ENCODE data around the gene EIF3B.
A peak's percentile ranks its signal among the peaks of the same experiment; 100 is the strongest.
"Not testable (repeated sequence)": the region's sequence is repeated elsewhere in the genome, so short reads cannot be mapped to it uniquely, and the experiment has no call there.

The EIF3B gene

DNA sequence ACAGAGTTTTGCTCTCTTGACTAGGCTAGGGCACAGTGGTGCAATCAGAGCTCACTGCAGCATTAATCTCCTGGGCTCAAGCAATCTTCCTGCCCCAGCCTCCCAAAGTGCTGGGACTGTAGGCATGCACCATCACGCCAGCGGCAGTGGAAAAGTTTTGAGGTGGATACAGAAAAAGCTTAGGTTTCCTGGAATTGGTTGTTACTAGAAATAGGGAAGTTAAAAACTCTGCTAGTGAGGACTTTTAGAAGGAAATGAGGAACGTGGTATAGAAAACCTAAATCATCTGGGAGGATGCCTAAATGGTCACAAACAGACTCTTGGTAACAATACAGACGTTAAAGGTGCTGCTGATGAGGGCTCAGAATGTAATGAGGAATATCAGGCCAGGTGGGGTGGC, 29.5 kb upstream of the EIF3B start:
- Mint-ChIP-seq H3K27me3 (no peaks in the 10 kb centered on the region), H3K27ac (no peak overlapping the region), H3K4me3 (no peak overlapping the region), H3K36me3 (no peaks in the 10 kb centered on the region), H3K9me3 (no peaks in the 10 kb centered on the region), H3K4me1 (peaks cover 4% of the 10 kb centered on the region)
- ATAC-seq (ENCODE audit: low read depth), result no peak
- DNase-seq (ENCODE audit: low spot score in 2 of 2), result no peak

- H3K9me3 Mint-ChIP-seq, result no peaks in the 10 kb centered on the region
- H3K36me3 Mint-ChIP-seq, result no peaks in the 10 kb centered on the region
- no peak overlapping the region for H3K27ac Mint-ChIP-seq
These were observed 27.7 kb upstream of the EIF3B start for GRCh38 chr7:2326951-2327350.

GRCh38 chr7:2330493-2330892, 24.1 kb upstream of the EIF3B start:
- H3K4me3 Mint-ChIP-seq, result no peak overlapping the region
- DNase-seq (ENCODE audit: low spot score in 2 of 2), result no peak
- no peak overlapping the region for H3K27ac Mint-ChIP-seq
- H3K4me1 Mint-ChIP-seq, result no peaks in the 10 kb centered on the region
- no peaks in the 10 kb centered on the region for H3K36me3 Mint-ChIP-seq
- no peaks in the 10 kb centered on the region for H3K27me3 Mint-ChIP-seq
- ATAC-seq (ENCODE audit: low read depth), result no peak
- no peaks in the 10 kb centered on the region for H3K9me3 Mint-ChIP-seq

More at GRCh38 chr7:2326951-2327350, 27.7 kb upstream of the EIF3B start:
- Mint-ChIP-seq H3K4me3 (no peak overlapping the region), H3K4me1 (peaks cover 4% of the 10 kb centered on the region), H3K27me3 (no peaks in the 10 kb centered on the region)
- ATAC-seq (ENCODE audit: low read depth) (no peak), DNase-seq (ENCODE audit: low spot score in 2 of 2) (no peak)

GRCh38 chr7:2331707-2332106, 22.9 kb upstream of the EIF3B start:
- Mint-ChIP-seq H3K9me3 (no peaks in the 10 kb centered on the region), H3K4me3 (no peak overlapping the region), H3K4me1 (no peaks in the 10 kb centered on the region), H3K27ac (no peak overlapping the region), H3K36me3 (no peaks in the 10 kb centered on the region), H3K27me3 (no peaks in the 10 kb centered on the region)
- DNase-seq (ENCODE audit: low spot score in 2 of 2) (no peak), ATAC-seq (ENCODE audit: low read depth) (no peak)

- not testable (repeated sequence) for ATAC-seq (ENCODE audit: low read depth); DNase-seq (ENCODE audit: low spot score in 2 of 2); H3K4me1 Mint-ChIP-seq; H3K27me3 Mint-ChIP-seq; H3K9me3 Mint-ChIP-seq; H3K36me3 Mint-ChIP-seq; H3K4me3 Mint-ChIP-seq
- H3K27ac Mint-ChIP-seq, result peak overlapping the region; percentile 38
These were observed 21.9 kb upstream of the EIF3B start for GRCh38 chr7:2332606-2333231.

DNA sequence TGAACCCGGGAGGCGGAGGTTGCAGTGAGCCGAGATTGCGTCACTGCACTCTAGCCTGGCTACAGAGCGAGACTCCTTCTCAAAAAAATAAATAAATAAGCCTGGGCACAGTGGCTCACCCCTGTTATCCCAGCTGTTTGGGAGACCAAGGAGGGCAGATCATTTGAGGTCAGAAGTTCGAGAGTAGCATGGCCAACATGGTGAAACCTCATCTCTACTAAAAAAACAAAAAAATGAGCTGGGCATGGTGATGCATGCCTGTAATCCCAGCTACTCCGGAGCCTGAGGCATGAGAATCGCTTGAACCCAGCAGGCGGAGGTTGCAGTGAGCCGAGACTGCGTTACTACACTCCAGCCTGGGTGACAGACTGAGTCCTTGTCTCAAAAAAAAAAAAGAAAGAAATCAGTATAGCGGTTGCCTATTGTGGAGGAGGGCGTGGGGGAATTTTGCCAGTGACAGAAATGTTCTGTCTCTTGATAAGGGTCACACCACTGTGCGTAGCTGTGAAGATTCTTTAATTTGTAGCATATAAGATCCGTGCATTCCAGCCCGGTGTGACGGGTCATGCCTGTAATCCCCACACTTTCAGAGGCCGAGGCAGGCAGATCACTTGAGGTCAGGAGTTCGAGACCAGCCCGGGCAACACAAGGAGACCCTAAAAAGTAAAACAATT, 17.9 kb upstream of the EIF3B start:
- no peaks in the 10 kb centered on the region for H3K27me3 Mint-ChIP-seq
- H3K4me1 Mint-ChIP-seq, result no peaks in the 10 kb centered on the region
- H3K9me3 Mint-ChIP-seq, result no peaks in the 10 kb centered on the region
- no peaks in the 10 kb centered on the region for H3K36me3 Mint-ChIP-seq
- H3K27ac Mint-ChIP-seq, result peak overlapping the region; percentile 26
- DNase-seq (ENCODE audit: low spot score in 2 of 2) (no peak), ATAC-seq (ENCODE audit: low read depth) (no peak)
- H3K4me3 Mint-ChIP-seq, result no peak overlapping the region

DNA sequence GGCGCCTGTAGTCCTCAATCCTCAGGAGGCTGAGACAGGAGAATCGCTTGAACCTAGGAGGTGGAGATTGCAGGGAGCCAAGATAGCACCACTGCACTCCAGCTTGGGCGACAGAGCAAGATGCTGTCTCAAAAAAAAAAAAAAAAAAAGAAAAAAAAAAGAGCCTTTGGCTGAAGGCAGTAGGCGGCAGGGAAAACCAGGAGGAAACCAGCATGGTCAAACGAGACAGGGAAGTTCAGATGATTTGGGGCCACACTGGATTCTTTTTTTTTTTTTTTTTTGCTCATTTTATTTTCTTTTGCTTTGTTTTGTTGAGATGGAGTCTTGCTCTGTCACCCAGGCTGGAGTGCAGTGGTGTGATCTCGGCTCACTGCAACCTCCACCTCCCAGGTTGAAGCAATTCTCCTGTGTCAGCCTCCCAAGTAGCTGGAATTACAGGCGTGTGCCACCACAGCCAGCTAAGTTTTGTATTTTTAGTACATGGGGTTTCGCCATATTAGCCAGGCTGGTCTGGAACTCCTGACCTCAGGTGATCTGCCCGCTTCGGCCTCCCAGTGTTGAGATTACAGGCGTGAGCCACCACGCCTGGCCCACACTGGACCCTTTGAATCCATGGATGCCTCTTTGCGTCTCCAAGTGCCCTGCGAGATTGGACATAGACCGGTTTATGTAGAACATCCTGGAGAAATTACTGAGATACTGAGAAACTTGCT, 7.1 kb upstream of the EIF3B start:
- not testable (repeated sequence) for H3K9me3 Mint-ChIP-seq; H3K4me1 Mint-ChIP-seq; DNase-seq (ENCODE audit: low spot score in 2 of 2); ATAC-seq (ENCODE audit: low read depth); H3K27me3 Mint-ChIP-seq; H3K36me3 Mint-ChIP-seq; H3K4me3 Mint-ChIP-seq
- peak overlapping the region; percentile 50 for H3K27ac Mint-ChIP-seq

DNA sequence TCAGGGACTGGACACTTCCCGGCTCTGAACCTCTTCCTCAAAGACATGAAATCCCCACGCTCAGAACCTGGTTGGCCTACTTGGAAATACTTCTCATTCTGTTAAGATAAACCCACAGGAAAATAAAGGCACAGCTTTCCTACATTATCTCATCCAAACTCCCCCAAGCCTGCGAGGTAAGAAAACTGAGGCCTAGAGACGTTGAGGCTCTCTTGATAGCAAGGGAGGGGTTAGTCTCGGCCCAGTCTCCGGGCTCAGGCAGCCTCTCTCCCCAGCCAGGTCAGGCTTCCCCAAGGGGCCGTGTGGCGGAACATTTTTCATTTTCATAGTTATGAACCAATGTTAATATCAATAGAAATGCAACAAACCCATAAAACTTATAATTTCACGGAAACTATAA, 4.6 kb upstream of the EIF3B start:
- peaks cover 4% of the 10 kb centered on the region for H3K4me1 Mint-ChIP-seq
- H3K27me3 Mint-ChIP-seq, result no peaks in the 10 kb centered on the region
- DNase-seq (ENCODE audit: low spot score in 2 of 2) (no peak), ATAC-seq (ENCODE audit: low read depth) (no peak)
- no peaks in the 10 kb centered on the region for H3K9me3 Mint-ChIP-seq
- no peak overlapping the region for H3K4me3 Mint-ChIP-seq
- no peaks in the 10 kb centered on the region for H3K36me3 Mint-ChIP-seq
- H3K27ac Mint-ChIP-seq, result no peak overlapping the region

DNA sequence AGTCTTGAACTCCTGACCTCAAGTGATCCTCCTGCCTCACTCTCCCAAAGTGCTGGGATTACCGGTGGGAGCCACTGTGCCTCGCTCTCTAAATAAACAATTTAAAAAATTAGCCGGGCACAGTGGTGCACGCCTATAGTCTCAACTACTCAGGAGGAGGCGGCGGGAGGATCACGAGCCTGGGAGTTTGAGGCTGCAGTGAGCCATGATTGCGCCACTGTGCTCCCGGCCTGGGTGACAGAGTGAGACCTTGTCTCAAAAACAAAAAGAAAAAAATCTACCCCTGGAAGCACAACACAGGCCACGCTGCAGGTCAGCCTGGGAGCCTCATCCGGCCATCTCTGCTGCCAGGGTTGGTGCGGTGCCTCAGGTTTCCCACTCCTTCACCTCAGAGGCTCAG, 3.8 kb upstream of the EIF3B start:
- no peaks in the 10 kb centered on the region for H3K9me3 Mint-ChIP-seq
- peaks cover 5% of the 10 kb centered on the region for H3K4me1 Mint-ChIP-seq
- H3K27me3 Mint-ChIP-seq, result no peaks in the 10 kb centered on the region
- no peak for ATAC-seq (ENCODE audit: low read depth)
- H3K36me3 Mint-ChIP-seq, result no peaks in the 10 kb centered on the region
- H3K4me3 Mint-ChIP-seq, result no peak overlapping the region
- DNase-seq (ENCODE audit: low spot score in 2 of 2), result no peak
- H3K27ac Mint-ChIP-seq, result no peak overlapping the region

- Mint-ChIP-seq H3K9me3 (no peaks in the 10 kb centered on the region), H3K27ac (peak overlapping the region; percentile 100), H3K36me3 (peaks cover 3% of the 10 kb centered on the region), H3K4me3 (peak overlapping the region; percentile 92), H3K4me1 (peaks cover 7% of the 10 kb centered on the region), H3K27me3 (no peaks in the 10 kb centered on the region)
- DNase-seq (ENCODE audit: low spot score in 2 of 2) (no peak), ATAC-seq (ENCODE audit: low read depth) (no peak)
These were observed 1.3 kb upstream of the EIF3B start for GRCh38 chr7:2353113-2353935.

- Mint-ChIP-seq H3K9me3 (no peaks in the 10 kb centered on the region), H3K36me3 (peaks cover 3% of the 10 kb centered on the region), H3K27me3 (no peaks in the 10 kb centered on the region), H3K27ac (peak overlapping the region; percentile 100), H3K4me3 (peak overlapping the region; percentile 92), H3K4me1 (peaks cover 7% of the 10 kb centered on the region)
- DNase-seq (ENCODE audit: low spot score in 2 of 2) (no peak), ATAC-seq (ENCODE audit: low read depth) (peak; percentile 65)
These were observed 766 bp upstream of the EIF3B start for GRCh38 chr7:2353936-2354185.

DNA sequence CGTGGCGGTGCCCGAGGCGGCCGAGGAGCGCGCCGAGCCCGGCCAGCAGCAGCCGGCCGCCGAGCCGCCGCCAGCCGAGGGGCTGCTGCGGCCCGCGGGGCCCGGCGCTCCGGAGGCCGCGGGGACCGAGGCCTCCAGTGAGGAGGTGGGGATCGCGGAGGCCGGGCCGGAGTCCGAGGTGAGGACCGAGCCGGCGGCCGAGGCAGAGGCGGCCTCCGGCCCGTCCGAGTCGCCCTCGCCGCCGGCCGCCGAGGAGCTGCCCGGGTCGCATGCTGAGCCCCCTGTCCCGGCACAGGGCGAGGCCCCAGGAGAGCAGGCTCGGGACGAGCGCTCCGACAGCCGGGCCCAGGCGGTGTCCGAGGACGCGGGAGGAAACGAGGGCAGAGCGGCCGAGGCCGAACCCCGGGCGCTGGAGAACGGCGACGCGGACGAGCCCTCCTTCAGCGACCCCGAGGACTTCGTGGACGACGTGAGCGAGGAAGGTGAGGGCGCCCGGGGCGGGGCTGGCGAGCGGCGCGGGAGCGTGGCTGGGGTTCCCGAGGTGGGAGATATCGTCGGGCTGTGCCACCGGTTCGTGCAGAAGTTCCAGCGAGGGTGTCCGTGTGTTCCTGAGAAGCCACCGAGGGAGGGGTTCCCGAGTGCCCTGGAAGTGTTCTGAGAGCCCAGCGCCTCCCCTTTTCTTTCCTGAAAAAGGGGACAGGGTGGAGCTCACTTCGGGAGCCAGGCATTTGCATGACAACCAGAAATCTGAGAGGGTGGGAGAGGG, 495 bp downstream of the EIF3B start:
- DNase-seq (ENCODE audit: low spot score in 2 of 2) (no peak), ATAC-seq (ENCODE audit: low read depth) (no peak)
- Mint-ChIP-seq H3K36me3 (peaks cover 3% of the 10 kb centered on the region), H3K27me3 (no peaks in the 10 kb centered on the region), H3K4me1 (peaks cover 12% of the 10 kb centered on the region), H3K27ac (peak overlapping the region; percentile 100), H3K9me3 (no peaks in the 10 kb centered on the region), H3K4me3 (peak overlapping the region; percentile 92)

DNA sequence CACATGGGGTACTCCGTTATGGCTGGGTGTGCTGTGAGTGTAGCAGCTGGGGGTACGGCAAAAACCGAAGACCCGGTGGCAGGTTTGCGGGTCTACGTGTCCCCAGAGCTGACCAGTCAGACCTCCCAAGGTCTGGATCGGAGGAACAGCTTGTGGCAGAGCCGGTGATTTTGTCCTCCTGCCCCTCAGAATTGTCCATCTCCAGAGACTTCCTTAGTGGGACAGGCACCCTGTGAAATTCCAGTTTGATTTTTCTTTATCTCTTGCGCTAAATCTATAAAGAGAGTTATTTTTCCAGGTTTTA, 1.0 kb downstream of the EIF3B start:
- Mint-ChIP-seq H3K27ac (peak overlapping the region; percentile 55), H3K4me3 (peak overlapping the region; percentile 76), H3K4me1 (peaks cover 14% of the 10 kb centered on the region), H3K9me3 (no peaks in the 10 kb centered on the region), H3K36me3 (peaks cover 3% of the 10 kb centered on the region), H3K27me3 (no peaks in the 10 kb centered on the region)
- DNase-seq (ENCODE audit: low spot score in 2 of 2) (no peak), ATAC-seq (ENCODE audit: low read depth) (no peak)

DNA sequence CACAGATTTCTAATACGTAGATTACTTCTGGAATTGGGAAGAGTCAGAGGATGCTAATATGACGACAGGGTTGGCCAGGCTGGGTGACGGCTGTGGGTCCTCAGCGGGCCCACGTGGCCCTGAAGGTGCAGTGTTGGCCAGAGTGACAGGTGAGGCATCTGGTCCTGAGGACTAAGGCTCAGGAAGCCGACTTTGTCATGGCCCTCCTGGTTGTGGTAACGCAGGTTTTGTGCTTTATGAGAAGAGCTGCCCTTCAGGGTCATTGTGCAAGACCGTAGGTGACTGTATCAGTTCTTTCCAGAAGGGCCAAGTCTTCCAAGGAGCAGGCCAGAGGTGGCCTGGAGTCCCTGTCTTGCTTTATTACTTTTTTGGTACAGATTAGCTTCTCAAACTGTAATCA, 2.5 kb downstream of the EIF3B start:
- Mint-ChIP-seq H3K27ac (no peak overlapping the region), H3K9me3 (no peaks in the 10 kb centered on the region), H3K27me3 (no peaks in the 10 kb centered on the region), H3K36me3 (peaks cover 5% of the 10 kb centered on the region), H3K4me1 (peaks cover 14% of the 10 kb centered on the region), H3K4me3 (no peak overlapping the region)
- no peak for ATAC-seq (ENCODE audit: low read depth)
- DNase-seq (ENCODE audit: low spot score in 2 of 2), result no peak

Measured in memory B cell (primary cell).